8988T (cell line): ENCODE results near the gene ATP6V1F.

Source experiments
- DNase-seq: peaks from one replicate; pipeline ENCODE4 v3.0.0; 2011

Gene ATP6V1F

DNA sequence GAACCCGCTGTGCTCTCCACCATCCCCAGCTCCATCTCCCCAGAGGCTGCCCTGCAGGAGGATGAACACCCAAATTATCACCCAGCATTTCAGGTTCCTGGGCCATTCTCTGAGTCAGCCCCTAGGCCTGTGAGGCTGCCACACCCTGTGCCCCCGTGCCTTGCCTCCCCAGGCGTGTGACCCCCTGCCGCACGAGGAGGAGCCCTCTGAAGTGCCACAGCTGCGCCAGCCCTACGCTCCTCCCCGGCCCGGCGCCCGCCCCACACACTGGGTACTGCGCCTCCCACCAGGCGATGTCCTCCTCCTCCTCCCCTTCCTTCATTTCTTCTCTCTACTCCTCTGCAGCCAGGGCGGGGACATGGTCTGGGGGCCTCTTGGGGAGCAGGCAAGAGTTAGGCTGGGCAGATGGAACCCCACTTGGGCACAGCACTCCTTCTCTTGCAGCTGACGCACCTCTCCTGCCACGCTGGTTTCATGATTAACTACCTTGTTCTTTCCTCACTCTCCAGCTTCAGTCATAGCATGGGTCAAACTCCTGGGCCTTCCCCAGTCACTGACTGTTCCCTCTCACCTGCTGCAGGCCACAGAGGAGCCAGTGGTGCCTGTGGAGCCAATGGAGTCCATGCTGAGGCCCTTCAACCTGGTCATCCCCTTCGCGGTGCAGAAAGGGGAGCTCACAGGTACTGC, 12.7 kb upstream of the ATP6V1F start:
- DNase-seq: no peak

DNA sequence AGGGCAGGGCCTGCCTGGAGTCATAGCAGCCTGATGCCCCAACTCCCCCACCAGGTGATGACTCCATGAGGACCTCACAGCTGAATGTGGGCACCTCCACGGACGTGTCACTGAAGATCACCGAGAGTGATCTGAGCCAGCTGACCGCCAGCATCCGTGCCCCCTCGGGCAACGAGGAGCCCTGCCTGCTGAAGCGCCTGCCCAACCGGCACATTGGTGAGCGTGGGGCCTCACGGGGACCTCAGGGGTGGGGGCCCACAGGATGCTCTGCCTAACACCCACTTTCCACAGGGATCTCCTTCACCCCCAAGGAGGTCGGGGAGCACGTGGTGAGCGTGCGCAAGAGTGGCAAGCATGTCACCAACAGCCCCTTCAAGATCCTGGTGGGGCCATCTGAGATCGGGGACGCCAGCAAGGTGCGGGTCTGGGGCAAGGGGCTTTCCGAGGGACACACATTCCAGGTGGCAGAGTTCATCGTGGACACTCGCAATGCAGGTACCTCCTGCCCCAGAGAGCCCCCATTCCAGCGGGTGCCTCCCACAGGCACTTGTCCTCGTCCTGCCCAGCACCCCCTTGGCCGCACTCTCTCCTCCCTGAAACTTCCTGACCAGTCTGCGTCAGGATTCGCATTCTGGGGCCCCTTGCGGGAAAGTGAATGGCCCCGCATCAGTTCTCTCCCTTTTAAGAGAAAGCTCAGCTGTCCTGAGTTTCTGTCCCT, 10.0 kb upstream of the ATP6V1F start:
- no peak for DNase-seq

- no peak for DNase-seq
These were observed 8.9 kb upstream of the ATP6V1F start for GRCh38 chr7:128853799-128854198.

GRCh38 chr7:128854396-128854795, 8.3 kb upstream of the ATP6V1F start:
- no peak for DNase-seq

- DNase-seq: no peak
These were observed 7.1 kb upstream of the ATP6V1F start for GRCh38 chr7:128855559-128855958.

DNA sequence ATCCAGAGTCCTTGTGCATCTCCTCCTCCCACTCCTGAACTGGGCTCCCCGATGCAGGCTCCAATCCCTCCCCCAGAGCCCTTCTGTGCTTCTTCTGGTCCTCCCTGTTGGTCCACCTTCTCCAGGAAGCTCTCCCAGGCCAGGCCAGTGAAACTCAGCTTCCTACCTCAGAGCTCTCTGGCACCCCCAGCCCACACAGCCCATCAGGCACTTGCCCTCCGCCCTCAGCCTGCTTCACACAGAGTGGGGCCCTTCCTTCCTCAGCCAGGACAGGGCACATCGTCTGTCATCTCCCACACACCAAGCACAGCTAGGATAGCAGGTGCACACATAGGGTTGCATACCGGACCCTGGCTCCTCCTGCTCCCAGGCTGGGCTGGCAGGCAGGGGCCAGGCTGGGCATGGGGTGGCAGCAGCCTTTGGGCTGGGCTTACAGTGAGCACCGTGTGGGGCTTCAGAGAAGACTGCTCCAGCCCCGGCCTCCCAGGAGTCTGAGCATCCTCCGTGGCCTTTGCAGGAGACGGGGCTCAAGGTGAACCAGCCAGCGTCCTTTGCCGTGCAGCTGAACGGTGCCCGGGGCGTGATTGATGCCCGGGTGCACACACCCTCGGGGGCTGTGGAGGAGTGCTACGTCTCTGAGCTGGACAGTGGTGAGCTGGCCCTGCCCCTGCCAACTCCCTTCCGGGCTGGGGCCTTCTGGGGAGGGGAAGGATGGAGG, 6.5 kb upstream of the ATP6V1F start:
- DNase-seq: no peak

DNA sequence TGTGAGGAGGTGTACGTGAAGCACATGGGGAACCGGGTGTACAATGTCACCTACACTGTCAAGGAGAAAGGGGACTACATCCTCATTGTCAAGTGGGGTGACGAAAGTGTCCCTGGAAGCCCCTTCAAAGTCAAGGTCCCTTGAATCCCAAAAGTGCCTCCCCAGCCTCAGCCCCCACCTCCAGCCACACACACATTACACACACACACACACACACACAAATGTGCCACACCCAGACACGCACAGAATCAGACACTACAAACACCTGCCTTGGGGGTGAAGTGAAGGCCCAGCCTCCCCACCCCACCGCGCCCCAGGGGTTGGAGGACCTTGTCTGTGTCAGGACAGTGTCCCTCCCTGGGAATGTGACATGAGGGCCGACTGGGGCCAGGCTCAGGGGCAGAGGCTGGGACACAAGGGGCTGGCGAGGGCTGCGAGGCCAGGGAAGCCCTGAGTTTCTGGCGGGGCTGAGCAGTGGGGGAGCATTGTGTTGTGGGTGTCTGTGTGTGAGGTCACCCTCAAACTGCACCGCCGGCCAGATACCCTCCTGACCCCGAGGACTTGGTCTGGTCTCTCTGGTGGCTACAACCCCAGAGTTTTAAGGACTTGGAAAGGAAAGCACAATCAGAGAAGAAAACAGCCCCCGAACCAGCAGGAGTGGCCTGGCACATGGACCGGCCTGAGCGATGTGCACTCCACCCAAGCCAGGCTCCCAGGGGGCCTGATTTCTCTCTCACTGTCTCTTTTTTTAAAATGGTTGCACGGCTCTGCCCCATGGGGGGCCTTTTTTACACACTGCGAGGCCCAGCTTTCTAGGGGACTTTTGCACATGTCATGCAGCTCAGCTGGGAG, 4.0 kb upstream of the ATP6V1F start:
- no peak for DNase-seq

GRCh38 chr7:128859232-128860157, 3.2 kb upstream of the ATP6V1F start:
- no peak for DNase-seq

DNA sequence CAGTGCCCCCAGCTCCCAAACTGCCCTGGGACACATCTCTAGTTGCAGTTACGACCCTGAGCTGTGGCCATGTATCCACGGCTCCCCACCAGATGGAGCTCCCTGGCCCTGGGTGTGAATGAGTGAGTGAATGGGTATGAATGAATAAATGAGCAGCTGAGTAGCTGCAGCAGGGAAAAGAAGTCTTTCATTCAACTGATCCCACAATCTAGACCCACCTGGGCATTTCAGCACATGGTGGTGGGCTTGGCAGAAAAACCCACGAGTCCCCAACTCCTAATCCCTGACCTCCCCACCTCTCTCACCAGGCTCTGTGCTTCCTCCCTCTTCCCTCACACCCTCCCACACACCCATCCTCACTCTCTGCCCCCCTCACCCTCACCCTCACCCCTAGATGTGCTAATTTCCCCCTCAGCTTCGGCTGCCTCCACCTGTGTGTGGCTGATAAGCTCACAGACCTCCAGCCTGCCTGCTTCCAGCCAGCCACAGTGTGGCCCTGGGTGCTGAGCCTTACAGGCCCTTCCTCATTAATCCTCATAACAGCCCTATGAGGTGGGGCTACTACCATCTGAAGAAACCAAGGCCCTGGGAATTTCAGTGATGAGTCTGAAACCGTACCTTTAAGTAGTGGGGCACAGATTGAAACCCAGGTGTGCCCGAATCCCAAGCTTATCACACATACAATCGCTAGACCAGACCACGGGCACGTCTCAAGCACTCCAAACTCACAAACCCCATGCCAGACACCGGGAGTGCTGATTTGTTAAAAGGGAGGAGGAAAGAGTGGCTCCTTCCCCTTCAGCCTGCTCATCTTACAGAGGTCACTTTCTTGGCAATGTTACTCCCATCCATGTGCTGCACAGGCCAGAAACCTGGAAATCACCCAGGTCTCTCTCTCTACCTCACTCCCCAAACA, 2.2 kb upstream of the ATP6V1F start:
- DNase-seq: no peak

DNA sequence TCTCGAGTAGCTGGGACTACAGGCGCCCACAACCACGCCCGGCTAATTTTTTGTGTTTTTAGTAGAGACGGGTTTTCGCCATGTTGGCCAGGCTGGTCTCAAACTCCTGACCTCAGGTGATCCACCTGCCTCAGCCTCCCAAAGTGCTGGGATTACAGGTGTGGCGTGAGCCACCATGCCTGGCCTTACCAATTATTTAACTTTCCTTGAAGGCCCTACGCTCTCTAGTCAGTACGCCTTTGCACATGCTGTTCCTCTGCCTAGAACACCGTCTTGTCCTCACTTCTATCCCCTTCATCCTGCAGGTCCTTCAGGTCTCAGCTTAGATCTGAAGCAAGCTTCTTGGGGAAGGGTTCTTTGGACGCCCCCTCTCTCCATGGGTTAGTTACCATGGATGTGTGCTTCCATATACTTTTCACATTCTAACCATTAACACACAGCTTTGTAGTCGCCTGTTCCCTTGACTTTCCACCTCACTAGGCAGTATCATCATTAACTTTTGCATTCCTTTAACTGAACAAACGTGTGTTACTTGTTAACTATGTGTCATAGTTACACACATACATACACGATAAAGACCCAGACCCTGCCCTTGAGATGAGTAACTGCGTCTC, 592 bp upstream of the ATP6V1F start:
- DNase-seq: no peak

- no peak for DNase-seq
These were observed 855 bp downstream of the ATP6V1F start for GRCh38 chr7:128863433-128863989.

- DNase-seq: no peak
These were observed 2.6 kb downstream of the ATP6V1F start for GRCh38 chr7:128865303-128865702.

DNA sequence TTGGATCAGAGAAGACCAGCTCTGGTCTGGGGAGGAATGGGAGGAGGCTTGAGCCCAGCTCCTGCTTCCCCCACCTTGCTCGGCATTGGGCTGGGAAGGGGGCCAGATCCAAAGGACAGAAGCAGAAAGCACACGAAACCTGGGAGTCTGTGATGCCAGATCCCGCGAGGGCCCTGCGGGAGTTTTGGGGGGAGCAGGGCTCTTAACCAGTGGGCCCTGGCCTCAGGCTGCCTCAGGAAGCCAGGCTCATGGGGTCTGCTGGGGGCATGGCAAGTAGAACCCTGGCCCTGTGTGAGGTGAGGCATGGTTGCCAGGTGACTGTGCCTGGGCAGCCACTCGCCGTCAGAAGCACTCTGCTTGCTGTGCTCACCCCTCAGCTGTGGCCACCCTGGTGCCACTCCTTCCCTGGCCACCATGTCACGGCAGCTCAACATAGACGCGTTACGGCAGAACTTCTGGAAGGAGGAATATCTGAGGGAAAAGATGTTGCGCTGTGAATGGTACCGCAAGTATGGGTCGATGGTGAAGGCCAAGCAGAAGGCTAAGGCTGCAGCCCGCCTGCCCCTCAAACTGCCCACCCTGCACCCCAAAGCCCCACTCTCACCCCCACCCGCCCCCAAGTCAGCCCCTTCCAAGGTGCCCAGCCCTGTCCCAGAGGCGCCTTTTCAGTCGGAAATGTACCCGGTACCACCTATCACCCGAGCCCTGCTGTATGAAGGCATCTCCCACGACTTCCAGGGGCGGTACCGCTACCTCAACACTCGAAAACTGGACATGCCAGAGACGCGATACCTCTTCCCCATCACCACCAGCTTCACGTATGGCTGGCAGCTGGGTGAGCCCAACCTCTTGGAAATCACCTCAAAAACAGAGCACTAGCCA, 3.6 kb downstream of the ATP6V1F start:
- no peak for DNase-seq

GRCh38 chr7:128867241-128867640, 4.6 kb downstream of the ATP6V1F start:
- no peak for DNase-seq

- DNase-seq: no peak
These were observed 5.4 kb downstream of the ATP6V1F start for GRCh38 chr7:128867842-128868623.

- no peak for DNase-seq
These were observed 6.0 kb downstream of the ATP6V1F start for GRCh38 chr7:128868624-128869137.

DNA sequence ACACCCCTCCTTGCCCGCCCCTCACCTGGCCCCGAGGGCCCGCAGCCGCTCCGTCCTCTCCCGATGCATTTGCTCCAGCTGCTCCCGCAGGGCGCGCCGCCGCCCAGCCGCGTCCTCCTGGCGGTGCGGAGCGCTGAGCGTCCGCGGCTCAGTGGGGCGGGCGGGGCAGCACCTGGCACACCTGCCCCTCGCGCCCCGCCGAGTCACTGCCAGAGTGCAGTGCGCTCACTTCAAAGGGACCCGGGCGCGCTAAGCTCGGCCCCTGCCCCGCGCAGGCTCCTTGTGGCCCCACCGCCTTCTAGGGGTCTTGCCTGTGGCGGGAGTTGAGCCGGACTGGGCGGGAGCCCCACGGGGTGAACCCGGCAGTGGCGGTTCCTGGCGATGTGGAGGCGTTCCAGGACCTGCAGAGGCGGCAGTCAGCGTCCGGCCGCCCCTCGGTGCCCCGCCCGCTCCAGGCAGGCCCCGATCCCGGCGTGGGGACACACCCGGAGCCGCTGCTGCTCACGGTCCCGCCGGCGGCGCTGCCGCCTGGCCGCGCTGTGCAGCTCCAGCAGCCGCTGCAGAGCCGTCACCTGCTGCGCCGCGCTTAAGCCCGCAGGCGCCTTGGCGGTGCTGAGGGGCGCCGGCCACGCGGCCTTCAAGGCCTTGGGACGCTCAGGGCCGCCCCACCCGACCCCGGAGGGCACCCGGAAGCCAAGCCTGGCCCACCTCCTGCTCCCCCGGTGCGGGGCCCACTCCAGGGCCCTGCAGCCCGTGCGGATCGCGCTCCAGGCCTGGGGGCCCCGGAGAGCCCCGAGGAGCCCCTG, 6.7 kb downstream of the ATP6V1F start:
- no peak for DNase-seq
